Activated T-cell treated with anti-CD3 and anti-CD28 coated beads for 48 hours (primary cell): Measurements from ENCODE around the gene FRMPD4.
"Not testable (repeated sequence)": the region's sequence is repeated elsewhere in the genome, so short reads cannot be mapped to it uniquely, and the experiment has no call there.

Source experiments
- DNase-seq: peaks from one replicate; pipeline ENCODE4 v3.0.0-alpha.2; 2020; ENCODE audit warnings: low read depth

Gene FRMPD4

DNA sequence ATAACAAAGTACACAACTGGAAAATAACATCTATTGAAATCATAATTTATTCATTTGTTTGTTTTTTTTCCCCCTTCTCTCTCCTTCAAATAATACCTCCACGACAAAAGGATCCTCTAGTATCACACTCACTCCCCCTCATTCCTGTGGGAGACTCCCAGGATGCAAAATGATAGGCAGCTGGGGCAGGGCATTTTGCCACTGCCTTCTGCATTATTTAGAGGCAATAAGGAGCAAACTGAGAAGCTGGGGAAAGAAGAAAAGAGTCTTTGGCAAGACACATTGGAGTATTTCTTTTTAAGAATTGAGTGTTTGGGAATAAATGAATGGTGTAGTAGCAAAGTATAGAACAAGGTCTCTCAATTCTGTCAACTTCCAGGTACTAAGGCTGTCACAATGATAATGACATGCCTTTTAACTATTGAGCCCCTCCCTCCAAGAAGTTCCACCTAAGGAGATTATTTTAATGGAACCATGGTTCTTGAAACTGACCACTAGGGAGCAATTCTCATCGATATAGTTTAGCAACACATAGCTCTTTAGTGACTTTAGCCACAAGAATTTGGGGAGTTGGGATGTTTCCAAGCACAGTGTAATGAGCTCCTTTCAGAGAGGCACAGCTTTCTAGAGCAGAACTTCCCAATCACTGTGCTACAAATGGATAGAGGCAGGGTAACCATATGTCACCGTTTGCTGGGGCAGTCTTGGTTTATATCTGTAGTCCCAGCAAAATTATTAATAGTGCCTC, 303.3 kb downstream of the FRMPD4 start:
- no peak for DNase-seq

GRCh38 chrX:12443534-12444098, 305.3 kb downstream of the FRMPD4 start:
- no peak for DNase-seq

DNA sequence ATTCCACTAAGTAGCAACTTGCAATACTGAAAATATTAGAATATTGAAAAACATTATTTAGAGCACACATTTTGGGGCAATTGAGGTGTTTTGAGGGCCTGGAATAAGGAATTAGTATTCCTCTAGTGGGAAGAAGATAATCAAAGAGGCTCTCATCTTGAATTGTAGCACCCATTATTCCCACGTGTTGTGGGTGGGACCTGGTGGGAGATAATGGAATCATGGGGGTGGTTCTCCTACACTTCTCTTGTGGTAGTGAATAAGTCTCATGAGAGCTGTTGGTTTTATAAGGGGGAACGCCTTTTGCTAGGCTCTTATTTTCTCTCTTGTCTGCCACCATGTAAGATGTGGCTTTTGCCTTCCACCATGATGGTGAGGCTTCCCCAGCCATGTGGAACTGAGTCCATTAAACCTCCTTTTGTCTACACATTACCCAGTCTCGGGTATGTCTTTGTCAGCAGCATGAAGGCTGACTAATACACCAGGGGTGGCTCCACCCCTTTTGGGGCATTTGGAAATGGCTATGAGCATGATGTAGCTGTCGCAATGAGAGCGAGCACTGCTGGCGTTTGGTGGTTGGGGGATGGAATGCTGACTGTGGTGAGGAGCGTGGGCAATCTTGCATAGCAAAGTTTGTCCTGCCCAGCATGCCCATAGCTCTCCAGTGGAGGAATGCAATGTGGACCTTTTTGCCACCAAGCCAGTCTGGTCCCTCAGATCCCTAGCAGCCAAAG, 308.2 kb downstream of the FRMPD4 start:
- DNase-seq, result no peak

DNA sequence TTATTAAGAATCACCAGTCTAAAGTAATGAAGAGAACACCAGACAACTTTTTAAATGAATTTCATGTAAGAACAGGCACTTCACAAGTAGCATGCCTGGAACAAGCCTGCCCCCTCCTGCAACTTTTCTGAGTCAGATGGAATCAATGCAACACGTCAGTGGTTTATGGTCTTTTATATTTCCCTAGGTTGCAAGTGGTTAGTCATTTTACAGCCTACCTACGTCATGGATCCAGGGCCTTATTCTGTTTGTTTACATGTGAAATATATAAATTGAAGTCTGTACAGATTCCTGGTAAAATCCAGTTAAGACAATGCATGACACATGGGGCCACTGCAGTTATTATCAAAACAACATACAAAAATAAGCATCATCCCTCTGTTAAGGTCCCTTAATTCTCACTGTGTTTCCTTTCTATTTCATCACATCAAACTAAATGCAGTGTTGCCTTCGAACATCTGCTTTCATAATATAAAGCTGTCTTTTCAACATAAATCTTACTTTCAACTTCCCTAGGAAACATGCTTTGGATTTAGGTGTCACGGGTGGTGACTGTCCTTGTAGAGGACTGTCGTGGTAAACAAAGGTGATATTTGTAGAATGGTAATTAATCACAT, 309.3 kb downstream of the FRMPD4 start:
- DNase-seq, result no peak

- DNase-seq, result no peak
Measured at GRCh38 chrX:12452268-12452667, 314.0 kb downstream of the FRMPD4 start.

DNA sequence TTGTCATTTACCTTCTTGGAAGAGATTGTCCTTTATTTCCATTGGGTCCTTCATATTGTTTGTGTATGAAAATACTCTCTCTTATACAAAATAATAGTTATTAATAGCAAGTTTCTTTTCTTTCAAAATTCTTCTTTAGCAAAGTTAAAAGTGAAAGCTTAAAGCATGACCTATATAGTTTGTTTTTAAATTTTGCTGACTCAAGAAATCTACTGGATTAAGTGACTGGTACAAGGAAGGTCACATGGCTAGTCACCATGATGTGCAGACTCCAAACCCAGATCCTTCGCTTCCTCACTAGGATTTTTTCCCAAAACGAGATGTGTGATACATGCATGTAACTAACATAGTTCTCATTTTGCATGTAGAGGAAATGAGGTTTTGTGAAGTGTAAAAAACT, 322.7 kb downstream of the FRMPD4 start:
- no peak for DNase-seq

GRCh38 chrX:12463052-12463451, 324.8 kb downstream of the FRMPD4 start:
- DNase-seq, result no peak

- no peak for DNase-seq
Measured at GRCh38 chrX:12463873-12464272, 325.6 kb downstream of the FRMPD4 start.

GRCh38 chrX:12467321-12467720, 329.0 kb downstream of the FRMPD4 start:
- DNase-seq, result no peak

- no peak for DNase-seq
Measured at GRCh38 chrX:12469296-12469695, 331.0 kb downstream of the FRMPD4 start.

GRCh38 chrX:12471061-12471460, 332.8 kb downstream of the FRMPD4 start:
- no peak for DNase-seq

DNA sequence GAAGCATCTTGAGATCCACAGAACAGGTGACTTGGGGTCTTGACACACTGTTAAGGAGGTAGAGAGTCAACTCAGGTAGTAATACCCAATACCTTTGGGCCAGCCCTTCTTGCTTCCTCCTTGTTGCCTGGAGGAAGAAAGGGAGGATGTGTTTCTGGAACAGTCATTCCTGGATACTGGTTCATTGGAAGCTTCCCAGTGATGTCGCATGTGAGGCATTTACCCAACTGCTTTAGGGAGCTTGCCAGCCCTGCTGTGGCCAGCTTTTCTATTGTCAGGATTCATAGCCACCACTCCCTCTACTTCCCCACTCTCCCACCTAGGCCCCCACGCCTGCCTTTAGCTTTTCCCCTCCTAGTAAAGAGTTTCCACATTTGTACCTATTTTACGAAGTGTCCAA, 342.7 kb downstream of the FRMPD4 start:
- no peak for DNase-seq

GRCh38 chrX:12488220-12488619, 349.9 kb downstream of the FRMPD4 start:
- no peak for DNase-seq

DNA sequence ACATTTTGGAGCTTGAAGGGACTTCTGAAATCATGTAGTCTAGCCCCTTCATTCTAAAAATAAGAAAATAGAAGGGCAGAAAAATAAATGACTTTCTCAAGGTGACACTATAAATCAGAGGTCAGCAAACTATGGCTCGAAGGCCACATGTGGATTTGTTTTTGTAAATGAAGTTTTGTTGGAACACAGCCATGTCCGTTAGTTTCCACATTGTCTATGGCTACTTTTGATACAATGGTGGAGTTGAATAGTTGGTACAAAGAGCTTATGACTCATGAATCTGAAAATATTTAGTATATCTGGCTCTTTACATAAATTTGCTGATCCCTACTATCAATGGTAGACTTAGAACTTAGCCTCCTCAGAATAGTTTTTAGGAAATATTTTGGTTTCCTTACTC, 350.5 kb downstream of the FRMPD4 start:
- DNase-seq, result no peak

DNA sequence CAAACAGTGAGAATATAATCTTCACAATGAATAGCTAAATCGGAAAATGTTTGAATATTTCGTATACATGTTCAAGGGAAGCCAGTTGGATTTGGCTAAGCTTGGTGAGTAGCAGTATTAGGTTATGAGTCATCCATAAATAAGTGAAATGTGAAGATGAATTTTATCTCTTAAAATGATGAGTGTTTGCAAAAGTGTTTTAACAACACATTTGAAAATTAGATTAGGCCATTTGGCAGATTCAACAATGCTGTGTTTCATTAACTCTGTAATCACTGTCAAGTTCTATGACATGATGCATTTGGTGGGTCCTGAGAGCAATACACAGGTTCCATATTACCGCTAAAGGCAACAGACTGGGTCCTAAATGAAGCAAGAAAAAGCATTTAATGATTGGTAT, 351.1 kb downstream of the FRMPD4 start:
- no peak for DNase-seq

DNA sequence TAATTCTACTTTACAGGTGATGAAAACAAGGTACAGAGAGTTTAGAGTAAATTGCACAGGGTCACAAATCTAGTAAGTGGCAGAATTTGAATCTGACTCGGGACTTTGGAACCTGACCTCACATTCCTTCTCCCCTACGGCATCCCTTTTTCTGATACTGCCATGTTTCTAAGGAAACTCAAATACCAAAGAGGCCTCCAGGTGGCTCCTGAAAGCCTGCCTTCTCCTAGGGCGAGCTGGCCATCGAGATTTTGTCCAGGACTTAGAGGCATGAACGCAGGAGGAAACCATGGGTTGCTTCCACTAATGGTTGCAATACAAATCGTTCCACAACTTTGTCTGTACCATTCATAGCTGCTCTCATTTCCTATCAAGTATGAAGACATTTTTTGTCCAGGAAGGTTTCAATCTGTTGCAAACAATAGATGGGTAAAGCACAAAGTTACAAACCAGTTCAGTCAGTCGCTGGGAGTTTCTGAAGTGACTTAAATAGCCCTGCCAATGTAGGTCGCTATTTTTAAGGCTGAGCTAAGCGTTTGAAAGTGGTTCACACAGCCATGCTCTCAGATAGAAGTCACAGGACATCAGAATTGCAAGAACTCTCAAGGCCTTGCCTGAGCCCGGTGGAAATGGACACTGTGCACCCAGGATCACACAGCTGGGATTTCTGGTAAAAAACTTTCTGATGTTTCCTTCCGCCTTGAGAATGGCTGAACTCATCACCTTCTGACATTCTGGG, 356.3 kb downstream of the FRMPD4 start:
- no peak for DNase-seq

DNA sequence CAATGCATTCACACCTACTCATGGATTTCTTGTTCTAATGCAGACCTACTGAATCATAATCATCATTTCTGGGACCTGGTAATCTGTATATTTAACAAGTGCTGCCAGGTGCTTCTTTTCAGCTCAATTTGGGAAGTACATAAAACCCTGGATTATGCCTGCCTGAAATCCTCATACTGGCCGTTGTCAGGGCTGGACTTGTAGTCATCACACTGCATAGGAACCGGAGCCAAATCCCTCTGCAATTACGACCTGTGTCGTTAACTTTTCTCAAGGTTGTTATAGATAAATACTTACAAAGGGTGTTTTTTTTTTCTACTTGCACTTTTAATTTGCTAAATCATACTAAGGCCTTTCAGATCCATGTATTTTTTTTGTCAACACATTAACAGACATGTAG, 358.1 kb downstream of the FRMPD4 start:
- no peak for DNase-seq

- no peak for DNase-seq
Measured at GRCh38 chrX:12497832-12498591, 359.7 kb downstream of the FRMPD4 start.

DNA sequence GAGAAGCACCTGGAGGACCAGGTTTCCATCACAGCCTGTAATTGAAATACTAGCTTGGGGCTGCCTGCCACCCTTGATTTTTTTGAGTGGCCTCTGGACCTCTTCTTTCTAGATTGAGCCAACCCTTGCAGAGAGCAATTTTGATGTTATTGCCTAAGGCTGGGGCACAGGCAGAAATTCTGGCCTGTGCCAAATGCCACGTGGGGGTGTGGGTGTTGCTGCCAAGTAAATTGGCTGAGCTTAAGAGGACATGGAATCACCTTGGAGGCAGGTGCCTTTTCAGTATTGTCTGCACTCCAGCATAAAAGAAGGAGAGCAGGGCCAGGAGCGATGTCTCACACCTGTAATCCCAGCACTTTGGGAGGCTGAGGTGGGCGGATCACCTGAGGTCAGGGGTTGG, 366.9 kb downstream of the FRMPD4 start:
- DNase-seq, result no peak

GRCh38 chrX:12515384-12515783, 377.1 kb downstream of the FRMPD4 start:
- DNase-seq, result not testable (repeated sequence)

DNA sequence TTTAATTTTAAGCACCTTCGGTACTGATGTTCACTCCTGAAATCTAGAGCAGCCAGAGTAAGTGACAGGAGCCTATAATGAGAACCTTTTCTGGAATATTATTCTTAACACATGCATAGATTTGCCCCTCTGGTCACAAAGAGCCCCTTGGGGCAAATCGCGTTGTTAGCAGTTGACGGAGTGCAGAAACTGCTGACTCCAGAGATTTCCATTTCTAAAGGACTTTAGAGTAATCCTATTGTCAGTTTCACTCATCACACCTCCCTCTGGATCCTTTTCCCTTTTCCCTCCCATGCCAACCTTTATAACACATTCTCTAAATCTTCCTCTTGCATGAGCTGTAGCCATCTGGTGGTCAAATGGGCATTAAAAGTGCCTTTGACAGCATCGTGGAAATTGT, 388.0 kb downstream of the FRMPD4 start:
- DNase-seq, result no peak
